ENCODE measurements around the gene RERE. TPM values are rescaled to one million over a fixed set of nuclear protein-coding genes. Genes with fewer than 3 reads are reported as not detected.

Gene RERE
- total and polyA plus RNA-seq, 2 experiments from 2014 or later, result 148 to 170 TPM

GRCh38 chr1:8646996-8647395 lies 170.4 kb downstream of the RERE start (continued):
- TF ChIP-seq ZNF462 (CRISPR knock-in tag; IDR thresholded peaks at IDR 0.05) (no peak), POLR2AphosphoS5 (IDR thresholded peaks at IDR 0.05; ENCODE audit: low read depth) (no peak), EZH2phosphoT487 (IDR thresholded peaks at IDR 0.05; ENCODE audit: unreplicated experiment) (no peak), ZNF331 (CRISPR knock-in tag; IDR thresholded peaks at IDR 0.05; ENCODE audit: low read depth) (no peak), NANOG (IDR thresholded peaks at IDR 0.05; ENCODE audit: borderline replicate concordance) (no peak), JUNB (IDR thresholded peaks at IDR 0.05; ENCODE audit: unreplicated experiment) (no peak), ZNF114 (CRISPR knock-in tag; IDR thresholded peaks at IDR 0.05) (no peak)

GRCh38 chr1:8646189-8646588 lies 171.3 kb downstream of the RERE start:
- Mint-ChIP-seq H3K9me3 (no peaks in the 10 kb centered on the region), H3K27me3 (ENCODE audit: insufficient read depth, low read depth, poor library complexity) (peaks cover 9% of the 10 kb centered on the region), H3K4me1 (peaks cover 55% of the 10 kb centered on the region), H3K4me3 (no peak overlapping the region), H3K27ac (peak overlapping the region; percentile 61; the same call in 1 of the 2 replicates), H3K36me3 (ENCODE audit: low read depth) (peaks cover 9% of the 10 kb centered on the region)
- ATAC-seq, result no peak
- DNase-seq (ENCODE audit: low spot score), result no peak
- Histone ChIP-seq H3K27me3 (ENCODE audit: insufficient read depth) (no peaks in the 10 kb centered on the region), H3K4me3 (no peak overlapping the region), H3K79me2 (replicated peaks; ENCODE audit: insufficient read depth) (peaks cover 100% of the 10 kb centered on the region), H2AFZ (no peak overlapping the region), H3F3A (replicated peaks; ENCODE audit: low read depth) (no peaks in the 10 kb centered on the region), H3K27ac (ENCODE audit: low read depth) (no peak overlapping the region), H3K9me2 (ENCODE audit: insufficient read depth) (no peaks in the 10 kb centered on the region), H3K4me2 (no peak overlapping the region), H3K36me3 (ENCODE audit: insufficient read depth) (no peaks in the 10 kb centered on the region; the same call in 1 of the 2 replicates), H4K20me1 (replicated peaks; ENCODE audit: insufficient read depth) (peaks cover 76% of the 10 kb centered on the region), H3K4me1 (ENCODE audit: insufficient read depth) (peaks cover 20% of the 10 kb centered on the region)
- TF ChIP-seq ZNF331 (CRISPR knock-in tag; IDR thresholded peaks at IDR 0.05; ENCODE audit: low read depth) (no peak), STAT1 (IDR thresholded peaks at IDR 0.05; ENCODE audit: unreplicated experiment) (no peak), ETS1 (IDR thresholded peaks at IDR 0.05) (no peak), POLR2AphosphoS5 (IDR thresholded peaks at IDR 0.05; ENCODE audit: low read depth) (no peak), EZH2phosphoT487 (IDR thresholded peaks at IDR 0.05; ENCODE audit: unreplicated experiment) (no peak), ZNF462 (CRISPR knock-in tag; IDR thresholded peaks at IDR 0.05) (no peak), NANOG (IDR thresholded peaks at IDR 0.05; ENCODE audit: borderline replicate concordance) (no peak)
